Middle frontal gyrus (tissue), 1 donor: ENCODE data around the gene ABTB1.

Experiments used
- DNase-seq: peaks from one replicate; pipeline ENCODE4 v3.0.0-alpha.2; 2015; ENCODE audit warnings: low spot score; ENCODE audit errors: extremely low spot score

The ABTB1 gene

GRCh38 chr3:127672429-127673190 lies at the start of gene ABTB1:
TSS of gene ABTB1 (plus strand) at chr3:127672952. CDS start at chr3:127673026, 74 bp downstream.
- DNase-seq: no peak

- no peak for DNase-seq
These were observed 48.7 kb upstream of the ABTB1 start for GRCh38 chr3:127624063-127624462.

- no peak for DNase-seq
These were observed 46.9 kb upstream of the ABTB1 start for GRCh38 chr3:127625821-127626220.

GRCh38 chr3:127628426-127628787 lies 44.3 kb upstream of the ABTB1 start:
- no peak for DNase-seq

GRCh38 chr3:127628788-127629466 lies 43.8 kb upstream of the ABTB1 start, which contains the start of gene PODXL2:
TSS of gene PODXL2 (plus strand) at chr3:127629185. CDS start at chr3:127629220, 35 bp downstream.
- DNase-seq: peak; percentile 57

- no peak for DNase-seq
These were observed 43.0 kb upstream of the ABTB1 start for GRCh38 chr3:127629467-127630403.

- no peak for DNase-seq
These were observed 41.7 kb upstream of the ABTB1 start for GRCh38 chr3:127630811-127631714.

- DNase-seq: no peak
These were observed 40.5 kb upstream of the ABTB1 start for GRCh38 chr3:127632035-127632820.

GRCh38 chr3:127634653-127635052 lies 38.1 kb upstream of the ABTB1 start:
- DNase-seq: no peak

GRCh38 chr3:127637546-127637945 lies 35.2 kb upstream of the ABTB1 start:
- no peak for DNase-seq

- DNase-seq: no peak
These were observed 34.8 kb upstream of the ABTB1 start for GRCh38 chr3:127637971-127638370.

- DNase-seq: no peak
These were observed 33.3 kb upstream of the ABTB1 start for GRCh38 chr3:127639173-127640041.

- no peak for DNase-seq
These were observed 32.8 kb upstream of the ABTB1 start for GRCh38 chr3:127640042-127640355.

- DNase-seq: no peak
These were observed 27.9 kb upstream of the ABTB1 start for GRCh38 chr3:127644641-127645370.

GRCh38 chr3:127645371-127646015 lies 27.3 kb upstream of the ABTB1 start:
- DNase-seq: no peak

GRCh38 chr3:127646501-127647046 lies 26.2 kb upstream of the ABTB1 start:
- no peak for DNase-seq

GRCh38 chr3:127647166-127647844 lies 25.4 kb upstream of the ABTB1 start:
- no peak for DNase-seq
